GM12891 (cell line): ENCODE measurements around the gene DNAJC13.

ENCODE experiments used
- POLR2A ChIP-seq: IDR thresholded peaks from 2 replicates; pipeline ENCODE4 v1.6.1; 2011; ENCODE audit warnings: low read depth, low read length, control low read depth
- POLR2AphosphoS5 ChIP-seq: IDR thresholded peaks from 2 replicates; pipeline ENCODE4 v1.6.1; 2011; ENCODE audit warnings: low read depth, low read length, control low read depth
- SPI1 ChIP-seq: IDR thresholded peaks from 2 replicates; pipeline ENCODE4 v1.6.1; 2011; ENCODE audit warnings: low read depth, low read length, control low read depth
- TAF1 ChIP-seq: IDR thresholded peaks from 2 replicates; pipeline ENCODE4 v1.6.1; 2011; ENCODE audit warnings: low read depth, low read length, control low read depth

DNA sequence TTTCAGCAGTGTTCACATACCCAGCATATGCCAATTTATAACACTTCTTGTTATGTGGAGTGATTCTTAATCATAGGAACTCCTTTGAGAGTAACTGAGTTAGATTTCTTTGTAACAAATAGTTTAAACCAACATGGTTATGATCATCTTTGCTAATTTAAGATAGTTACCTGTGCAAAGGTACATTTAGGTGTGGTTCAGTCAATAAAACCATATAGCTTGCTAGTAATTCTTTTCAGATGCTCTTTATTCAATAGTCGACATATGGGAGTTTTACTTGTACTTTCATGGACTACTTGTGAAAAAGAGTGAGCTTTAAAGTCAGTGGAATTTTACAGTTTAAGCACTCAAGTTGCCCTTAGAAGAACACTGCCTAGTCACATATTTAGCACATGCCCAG is 5.2 kb downstream of the DNAJC13 start:
- TF ChIP-seq TAF1, result no peak
- TF ChIP-seq SPI1, result no peak
- no peak for TF ChIP-seq POLR2AphosphoS5
- TF ChIP-seq POLR2A, result no peak
